HFFc6 (cell line): Measurements from ENCODE around the gene RAI1. TPM values are rescaled to one million over a fixed set of nuclear protein-coding genes. Genes with fewer than 3 reads are reported as not detected.

ENCODE experiments used
- DNase-seq: peaks from one replicate; pipeline ENCODE4 v3.0.0-alpha.2; 2018
- H3K27ac Mint-ChIP-seq: 2 replicates; pipeline ENCODE4 v1.8.0; 2020; ENCODE audit warnings: mild to moderate bottlenecking, mixed read lengths
- H3K27me3 Mint-ChIP-seq: 2 replicates; pipeline ENCODE4 v1.8.0; 2021; ENCODE audit warnings: mild to moderate bottlenecking, moderate library complexity, mixed read lengths; ENCODE audit not compliant: insufficient read depth
- H3K36me3 Mint-ChIP-seq: 2 replicates; pipeline ENCODE4 v1.8.0; 2021; ENCODE audit warnings: low read depth, mixed read lengths
- H3K4me1 Mint-ChIP-seq: 2 replicates; pipeline ENCODE4 v1.8.0; 2020; ENCODE audit warnings: low read depth, mixed read lengths
- H3K4me3 Mint-ChIP-seq: 2 replicates; pipeline ENCODE4 v1.8.0; 2020; ENCODE audit warnings: mild to moderate bottlenecking, moderate library complexity, mixed read lengths
- H3K9me3 Mint-ChIP-seq: 2 replicates; pipeline ENCODE4 v1.8.0; 2020; ENCODE audit warnings: mild to moderate bottlenecking, mixed read lengths
- CTCF ChIP-seq: fragments of 200-600 bp; sonication (generic); IDR thresholded peaks from 2 replicates; pipeline ENCODE4 v1.5.0; 2021; ENCODE audit warnings: antibody characterized with exemption, mild to moderate bottlenecking
- total RNA-seq, 6 experiments: library from RNA; stranded (reverse); fragmentation: NEBNext Ultra II Directional; extraction: Animal tissue kit (Norgen Biotek cat#: 25700); gene quantifications; 2 replicates in 1 of 6; 3 replicates in 5 of 6; pipeline ENCODE4 v1.2.3, GENCODE V29; 2021

The RAI1 gene
- total RNA-seq, 6 experiments from 2014 or later: 26.9 to 29.3 (median 29.0) TPM

- Mint-ChIP-seq H3K9me3 (peaks cover 25% of the 10 kb centered on the region), H3K27ac (no peak overlapping the region), H3K27me3 (peaks cover 11% of the 10 kb centered on the region), H3K4me1 (peaks cover 18% of the 10 kb centered on the region), H3K36me3 (peaks cover 12% of the 10 kb centered on the region), H3K4me3 (no peak overlapping the region)
- no peak for TF ChIP-seq CTCF
- DNase-seq: no peak
Measured at GRCh38 chr17:17661134-17661533, 20.1 kb upstream of the RAI1 start.

- Mint-ChIP-seq H3K36me3 (peaks cover 12% of the 10 kb centered on the region), H3K27me3 (peaks cover 11% of the 10 kb centered on the region), H3K4me3 (no peak overlapping the region), H3K4me1 (peaks cover 25% of the 10 kb centered on the region), H3K9me3 (peaks cover 25% of the 10 kb centered on the region), H3K27ac (no peak overlapping the region)
- peak; percentile 62 for TF ChIP-seq CTCF
- DNase-seq: no peak
Measured at GRCh38 chr17:17661834-17662385, 19.3 kb upstream of the RAI1 start.

GRCh38 chr17:17663160-17664063 lies 17.8 kb upstream of the RAI1 start:
- H3K4me1 Mint-ChIP-seq: peaks cover 28% of the 10 kb centered on the region
- peaks cover 10% of the 10 kb centered on the region for H3K27me3 Mint-ChIP-seq
- H3K4me3 Mint-ChIP-seq: peak overlapping the region; percentile 33
- peak overlapping the region; percentile 63 for H3K27ac Mint-ChIP-seq
- DNase-seq: peak; percentile 96
- peaks cover 14% of the 10 kb centered on the region for H3K9me3 Mint-ChIP-seq
- H3K36me3 Mint-ChIP-seq: peaks cover 12% of the 10 kb centered on the region
- no peak for TF ChIP-seq CTCF

GRCh38 chr17:17664064-17664452 lies 17.2 kb upstream of the RAI1 start:
- no peak for TF ChIP-seq CTCF
- Mint-ChIP-seq H3K4me1 (peaks cover 28% of the 10 kb centered on the region), H3K4me3 (no peak overlapping the region), H3K27ac (peak overlapping the region; percentile 63; the same call in 1 of the 2 replicates), H3K36me3 (peaks cover 8% of the 10 kb centered on the region), H3K27me3 (peaks cover 6% of the 10 kb centered on the region), H3K9me3 (peaks cover 8% of the 10 kb centered on the region)
- no peak for DNase-seq

- H3K27ac Mint-ChIP-seq: no peak overlapping the region
- no peak overlapping the region for H3K4me3 Mint-ChIP-seq
- H3K4me1 Mint-ChIP-seq: peaks cover 28% of the 10 kb centered on the region
- no peaks in the 10 kb centered on the region for H3K36me3 Mint-ChIP-seq
- H3K27me3 Mint-ChIP-seq: peaks cover 5% of the 10 kb centered on the region
- DNase-seq: no peak
- no peaks in the 10 kb centered on the region for H3K9me3 Mint-ChIP-seq
- TF ChIP-seq CTCF: no peak
Measured at GRCh38 chr17:17665255-17665654, 16.0 kb upstream of the RAI1 start.
